Liver (tissue), 9 donors: ENCODE results near the gene TMSB15C. TPM values are rescaled to one million over a fixed set of nuclear protein-coding genes. Genes with fewer than 3 reads are reported as not detected.

ENCODE experiments used
- DNase-seq: peaks from one replicate; pipeline ENCODE4 v3.0.0-alpha.2; 2017; ENCODE audit warnings: low spot score
- H3K27ac ChIP-seq, 2 donors: one replicate each; pipeline ENCODE4 v1.7.0; 2013; ENCODE audit warnings: inconsistent platforms in 2 of 2, low read length in 2 of 2, control low read depth in 1 of 2, low read depth in 1 of 2, mild to moderate bottlenecking in 1 of 2
- H3K27me3 ChIP-seq, 4 donors: one replicate each; pipeline versions ENCODE4 v1.6.1 to v1.7.0; 2013; ENCODE audit warnings: low read length in 3 of 4, inconsistent platforms in 1 of 4, mild to moderate bottlenecking in 1 of 4, moderate library complexity in 1 of 4; ENCODE audit not compliant: control insufficient read depth in 4 of 4, insufficient read depth in 4 of 4
- H3K36me3 ChIP-seq, 4 donors: one replicate each; pipeline versions ENCODE4 v1.6.1 to v1.7.0; 2013; ENCODE audit warnings: low read length in 3 of 4, mild to moderate bottlenecking in 3 of 4, low read depth in 1 of 4, moderate library complexity in 1 of 4; ENCODE audit not compliant: control insufficient read depth in 4 of 4, insufficient read depth in 3 of 4
- H3K4me1 ChIP-seq, 4 donors: one replicate each; pipeline versions ENCODE4 v1.6.1 to v1.7.0; 2013; ENCODE audit warnings: low read length in 3 of 4, mild to moderate bottlenecking in 3 of 4, moderate library complexity in 1 of 4; ENCODE audit not compliant: control insufficient read depth in 4 of 4, insufficient read depth in 4 of 4
- H3K4me3 ChIP-seq, 3 donors: one replicate each; pipeline versions ENCODE4 v1.6.1 to v1.7.0; 2013; ENCODE audit warnings: low read length in 3 of 3, control low read depth in 1 of 3, low read depth in 1 of 3, mild to moderate bottlenecking in 1 of 3
- H3K9ac ChIP-seq, 2 donors: one replicate each; pipeline ENCODE4 v1.7.0; 2013; ENCODE audit warnings: low read length in 2 of 2, mild to moderate bottlenecking in 2 of 2, moderate library complexity in 2 of 2, control low read depth in 1 of 2, low read depth in 1 of 2
- H3K9me3 ChIP-seq, 4 donors: one replicate each; pipeline versions ENCODE4 v1.6.1 to v1.7.0; 2013; ENCODE audit warnings: low read length in 3 of 4; ENCODE audit not compliant: control insufficient read depth in 4 of 4
- EGR1 ChIP-seq, 2 donors: IDR thresholded peaks; 2 replicates each; pipeline ENCODE4 v1.6.1; 2016 to 2018; ENCODE audit warnings: antibody characterized with exemption in 2 of 2, low read depth in 2 of 2
- FOXA1 ChIP-seq: IDR thresholded peaks from 2 replicates; pipeline ENCODE4 v1.6.1; 2016; ENCODE audit warnings: antibody characterized with exemption
- FOXA2 ChIP-seq: IDR thresholded peaks from 2 replicates; pipeline ENCODE4 v1.6.1; 2016; ENCODE audit warnings: antibody characterized with exemption
- GABPA ChIP-seq, 2 donors: IDR thresholded peaks in 1 of 2; conservative IDR thresholded peaks in 1 of 2; 2 replicates each; pipeline ENCODE4 v1.6.1; 2016; ENCODE audit warnings: antibody characterized with exemption in 2 of 2, mild to moderate bottlenecking in 1 of 2, moderate library complexity in 1 of 2
- HNF4A ChIP-seq, 2 donors: conservative IDR thresholded peaks; 2 replicates each; pipeline ENCODE4 v1.6.1; 2016; ENCODE audit warnings: antibody characterized with exemption in 2 of 2, mild to moderate bottlenecking in 2 of 2
- HNF4G ChIP-seq: IDR thresholded peaks from 2 replicates; pipeline ENCODE4 v1.6.1; 2016; ENCODE audit warnings: antibody characterized with exemption
- JUND ChIP-seq, 2 donors: IDR thresholded peaks; 2 replicates each; pipeline ENCODE4 v1.6.1; 2016; ENCODE audit warnings: antibody characterized with exemption in 2 of 2
- NR2F2 ChIP-seq: IDR thresholded peaks from 2 replicates; pipeline ENCODE4 v1.6.1; 2016; ENCODE audit warnings: antibody characterized with exemption
- RAD21 ChIP-seq, 2 donors: IDR thresholded peaks; 2 replicates each; pipeline ENCODE4 v1.6.1; 2016; ENCODE audit warnings: antibody characterized with exemption in 2 of 2, mild to moderate bottlenecking in 2 of 2
- RXRA ChIP-seq, 2 donors: IDR thresholded peaks; 2 replicates each; pipeline ENCODE4 v1.6.1; 2017 to 2018; ENCODE audit warnings: antibody characterized with exemption in 2 of 2, mild to moderate bottlenecking in 1 of 2
- SP1 ChIP-seq: IDR thresholded peaks from 2 replicates; pipeline ENCODE4 v1.6.1; 2018; ENCODE audit warnings: antibody characterized with exemption, mild to moderate bottlenecking
- TAF1 ChIP-seq: conservative IDR thresholded peaks from 2 replicates; pipeline ENCODE4 v1.6.1; 2016; ENCODE audit warnings: antibody characterized with exemption, mild to moderate bottlenecking
- YY1 ChIP-seq: IDR thresholded peaks from 2 replicates; pipeline ENCODE4 v1.6.1; 2016; ENCODE audit warnings: antibody characterized with exemption, mild to moderate bottlenecking
- WGBS: extraction: QIAGEN DNeasy Blood & Tissue Kit; methylation state at CpG from one replicate; pipeline ENCODE4 v1.1.7; 2013; 5-methylcytosine and 5-hydroxymethylcytosine counted together
- polyA plus RNA-seq, 2 donors: library from polyadenylated mRNA; stranded (reverse) in 1 of 2; unstranded in 1 of 2; fragments of 200-250 nt in 1 of 2; fragments of >200 nt in 1 of 2; fragmentation: Nextera tagmentation in 1 of 2; extraction: Ambion mirVana in 1 of 2; gene quantifications; one replicate each; pipeline versions ENCODE4 v1.2.1 to v1.2.3, GENCODE V29; 2013 to 2015
- total RNA-seq, 2 donors: library from RNA; depleted of rRNA; stranded (reverse); fragments of >200 nt; gene quantifications; one replicate each; pipeline ENCODE4 v1.2.3, GENCODE V29; 2014
- TF ChIP-seq, protein P1 (sequence below): IDR thresholded peaks from 2 replicates; pipeline ENCODE4 v1.6.1; 2016; ENCODE audit warnings: antibody characterized with exemption
- TF ChIP-seq, protein P2 (sequence below): IDR thresholded peaks from 2 replicates; pipeline ENCODE4 v1.6.1; 2016; ENCODE audit warnings: antibody characterized with exemption
- TF ChIP-seq, protein P3 (sequence below): IDR thresholded peaks from 2 replicates; pipeline ENCODE4 v1.6.1; 2016; ENCODE audit warnings: antibody characterized with exemption, mild to moderate bottlenecking
- TF ChIP-seq, protein P4 (sequence below): IDR thresholded peaks from 2 replicates; pipeline ENCODE4 v1.6.1; 2016; ENCODE audit warnings: antibody characterized with exemption
- TF ChIP-seq, protein P5 (sequence below): fragments of 150-350 bp; IDR thresholded peaks from 2 replicates; pipeline ENCODE4 v1.5.1; 2017; ENCODE audit warnings: improper control_type of control experiment, low read depth, low read length; ENCODE audit not compliant: missing input control
- donor health status: healthy.
- donor health status: healthy.
- donor health status: healthy.
- donor health status: healthy.
- donor health status: healthy.

TMSB15C gene
- total and polyA plus RNA-seq, 4 donors, result 0.17 to 0.23 TPM; not detected in 2

DNA sequence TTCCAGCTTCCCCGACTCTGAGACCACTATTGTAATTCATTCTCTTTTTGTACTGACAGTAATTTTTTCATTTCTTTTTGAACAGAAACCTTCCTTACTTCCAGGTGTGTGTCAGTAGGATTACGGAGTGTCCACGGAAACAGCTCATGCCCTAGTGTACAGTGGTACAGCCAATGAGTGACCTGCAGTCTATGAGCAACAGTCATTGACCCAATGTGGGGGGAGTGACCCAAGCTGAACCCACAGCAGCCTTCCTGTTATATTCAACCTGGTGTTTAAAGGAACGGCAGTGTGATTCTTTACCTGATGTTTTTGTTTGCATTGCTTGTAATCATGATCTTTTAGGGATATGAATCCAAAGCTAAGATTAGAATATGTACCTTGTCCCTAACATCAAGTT is 35.0 kb downstream of the TMSB15C start:
- Histone ChIP-seq H3K27ac (no peak overlapping the region), H3K4me1 (no peaks in the 10 kb centered on the region), H3K27me3 (no peaks in the 10 kb centered on the region), H3K4me3 (no peak overlapping the region), H3K36me3 (no peaks in the 10 kb centered on the region), H3K9ac (no peak overlapping the region), H3K9me3 (no peaks in the 10 kb centered on the region)
- DNase-seq, result no peak
- WGBS, result 78% methylated on average over 4 of the region's 4 CpGs
- TF ChIP-seq RXRA (IDR thresholded peaks at IDR 0.05) (no peak), SP1 (no peak), EGR1 (IDR thresholded peaks at IDR 0.05; ENCODE audit: low read depth in 2 of 2) (no peak), HNF4A (conservative IDR thresholded peaks at IDR 0.05) (no peak), TAF1 (no peak), RAD21 (IDR thresholded peaks at IDR 0.05) (no peak), GABPA (IDR thresholded peaks at IDR 0.05 in 1 of 2, conservative IDR thresholded peaks at IDR 0.05 in 1 of 2) (no peak), JUND (IDR thresholded peaks at IDR 0.05) (no peak), FOXA2 (no peak), NR2F2 (no peak), HNF4G (no peak), FOXA1 (no peak), YY1 (no peak)
- TF ChIP-seq, protein P1, sequence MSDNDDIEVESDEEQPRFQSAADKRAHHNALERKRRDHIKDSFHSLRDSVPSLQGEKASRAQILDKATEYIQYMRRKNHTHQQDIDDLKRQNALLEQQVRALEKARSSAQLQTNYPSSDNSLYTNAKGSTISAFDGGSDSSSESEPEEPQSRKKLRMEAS, result no peak
- TF ChIP-seq, protein P2, sequence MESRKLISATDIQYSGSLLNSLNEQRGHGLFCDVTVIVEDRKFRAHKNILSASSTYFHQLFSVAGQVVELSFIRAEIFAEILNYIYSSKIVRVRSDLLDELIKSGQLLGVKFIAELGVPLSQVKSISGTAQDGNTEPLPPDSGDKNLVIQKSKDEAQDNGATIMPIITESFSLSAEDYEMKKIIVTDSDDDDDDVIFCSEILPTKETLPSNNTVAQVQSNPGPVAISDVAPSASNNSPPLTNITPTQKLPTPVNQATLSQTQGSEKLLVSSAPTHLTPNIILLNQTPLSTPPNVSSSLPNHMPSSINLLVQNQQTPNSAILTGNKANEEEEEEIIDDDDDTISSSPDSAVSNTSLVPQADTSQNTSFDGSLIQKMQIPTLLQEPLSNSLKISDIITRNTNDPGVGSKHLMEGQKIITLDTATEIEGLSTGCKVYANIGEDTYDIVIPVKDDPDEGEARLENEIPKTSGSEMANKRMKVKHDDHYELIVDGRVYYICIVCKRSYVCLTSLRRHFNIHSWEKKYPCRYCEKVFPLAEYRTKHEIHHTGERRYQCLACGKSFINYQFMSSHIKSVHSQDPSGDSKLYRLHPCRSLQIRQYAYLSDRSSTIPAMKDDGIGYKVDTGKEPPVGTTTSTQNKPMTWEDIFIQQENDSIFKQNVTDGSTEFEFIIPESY, result no peak
- TF ChIP-seq, protein P3, sequence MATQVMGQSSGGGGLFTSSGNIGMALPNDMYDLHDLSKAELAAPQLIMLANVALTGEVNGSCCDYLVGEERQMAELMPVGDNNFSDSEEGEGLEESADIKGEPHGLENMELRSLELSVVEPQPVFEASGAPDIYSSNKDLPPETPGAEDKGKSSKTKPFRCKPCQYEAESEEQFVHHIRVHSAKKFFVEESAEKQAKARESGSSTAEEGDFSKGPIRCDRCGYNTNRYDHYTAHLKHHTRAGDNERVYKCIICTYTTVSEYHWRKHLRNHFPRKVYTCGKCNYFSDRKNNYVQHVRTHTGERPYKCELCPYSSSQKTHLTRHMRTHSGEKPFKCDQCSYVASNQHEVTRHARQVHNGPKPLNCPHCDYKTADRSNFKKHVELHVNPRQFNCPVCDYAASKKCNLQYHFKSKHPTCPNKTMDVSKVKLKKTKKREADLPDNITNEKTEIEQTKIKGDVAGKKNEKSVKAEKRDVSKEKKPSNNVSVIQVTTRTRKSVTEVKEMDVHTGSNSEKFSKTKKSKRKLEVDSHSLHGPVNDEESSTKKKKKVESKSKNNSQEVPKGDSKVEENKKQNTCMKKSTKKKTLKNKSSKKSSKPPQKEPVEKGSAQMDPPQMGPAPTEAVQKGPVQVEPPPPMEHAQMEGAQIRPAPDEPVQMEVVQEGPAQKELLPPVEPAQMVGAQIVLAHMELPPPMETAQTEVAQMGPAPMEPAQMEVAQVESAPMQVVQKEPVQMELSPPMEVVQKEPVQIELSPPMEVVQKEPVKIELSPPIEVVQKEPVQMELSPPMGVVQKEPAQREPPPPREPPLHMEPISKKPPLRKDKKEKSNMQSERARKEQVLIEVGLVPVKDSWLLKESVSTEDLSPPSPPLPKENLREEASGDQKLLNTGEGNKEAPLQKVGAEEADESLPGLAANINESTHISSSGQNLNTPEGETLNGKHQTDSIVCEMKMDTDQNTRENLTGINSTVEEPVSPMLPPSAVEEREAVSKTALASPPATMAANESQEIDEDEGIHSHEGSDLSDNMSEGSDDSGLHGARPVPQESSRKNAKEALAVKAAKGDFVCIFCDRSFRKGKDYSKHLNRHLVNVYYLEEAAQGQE, result no peak
- TF ChIP-seq, protein P4, sequence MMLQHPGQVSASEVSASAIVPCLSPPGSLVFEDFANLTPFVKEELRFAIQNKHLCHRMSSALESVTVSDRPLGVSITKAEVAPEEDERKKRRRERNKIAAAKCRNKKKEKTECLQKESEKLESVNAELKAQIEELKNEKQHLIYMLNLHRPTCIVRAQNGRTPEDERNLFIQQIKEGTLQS, result no peak
- TF ChIP-seq, protein P5, sequence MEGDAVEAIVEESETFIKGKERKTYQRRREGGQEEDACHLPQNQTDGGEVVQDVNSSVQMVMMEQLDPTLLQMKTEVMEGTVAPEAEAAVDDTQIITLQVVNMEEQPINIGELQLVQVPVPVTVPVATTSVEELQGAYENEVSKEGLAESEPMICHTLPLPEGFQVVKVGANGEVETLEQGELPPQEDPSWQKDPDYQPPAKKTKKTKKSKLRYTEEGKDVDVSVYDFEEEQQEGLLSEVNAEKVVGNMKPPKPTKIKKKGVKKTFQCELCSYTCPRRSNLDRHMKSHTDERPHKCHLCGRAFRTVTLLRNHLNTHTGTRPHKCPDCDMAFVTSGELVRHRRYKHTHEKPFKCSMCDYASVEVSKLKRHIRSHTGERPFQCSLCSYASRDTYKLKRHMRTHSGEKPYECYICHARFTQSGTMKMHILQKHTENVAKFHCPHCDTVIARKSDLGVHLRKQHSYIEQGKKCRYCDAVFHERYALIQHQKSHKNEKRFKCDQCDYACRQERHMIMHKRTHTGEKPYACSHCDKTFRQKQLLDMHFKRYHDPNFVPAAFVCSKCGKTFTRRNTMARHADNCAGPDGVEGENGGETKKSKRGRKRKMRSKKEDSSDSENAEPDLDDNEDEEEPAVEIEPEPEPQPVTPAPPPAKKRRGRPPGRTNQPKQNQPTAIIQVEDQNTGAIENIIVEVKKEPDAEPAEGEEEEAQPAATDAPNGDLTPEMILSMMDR, result no peak
